CD4-positive, alpha-beta T cell treated with Interleukin-6 at 100 ng/mL for 8 hours (primary cell): ENCODE data around the gene SPATA31E1.
"Not testable (repeated sequence)": the region's sequence is repeated elsewhere in the genome, so short reads cannot be mapped to it uniquely, and the experiment has no call there.

Experiments used
- DNase-seq: peaks from one replicate; pipeline ENCODE4 v3.0.0-alpha.2; 2020; ENCODE audit warnings: mixed read lengths, low spot score

Gene SPATA31E1

GRCh38 chr9:87882627-87883026 lies at the start of gene SPATA31E1:
SPATA31E1 (plus strand) TSS chr9:87882877; CDS start chr9:87882892, 15 bp downstream.
- no peak for DNase-seq

- DNase-seq = no peak
These were observed 48.3 kb upstream of the SPATA31E1 start for GRCh38 chr9:87834357-87834756.

GRCh38 chr9:87836536-87836935 lies 46.1 kb upstream of the SPATA31E1 start:
- DNase-seq = no peak

- DNase-seq = no peak
These were observed 45.5 kb upstream of the SPATA31E1 start for GRCh38 chr9:87836951-87837705.

- no peak for DNase-seq
These were observed 42.5 kb upstream of the SPATA31E1 start for GRCh38 chr9:87840134-87840533.

- DNase-seq = no peak
These were observed 39.6 kb upstream of the SPATA31E1 start for GRCh38 chr9:87842878-87843585.

GRCh38 chr9:87844506-87844905 lies 38.2 kb upstream of the SPATA31E1 start:
- no peak for DNase-seq

GRCh38 chr9:87847817-87848216 lies 34.9 kb upstream of the SPATA31E1 start:
- not testable (repeated sequence) for DNase-seq

- no peak for DNase-seq
These were observed 33.4 kb upstream of the SPATA31E1 start for GRCh38 chr9:87849144-87849758.

- DNase-seq = no peak
These were observed 32.3 kb upstream of the SPATA31E1 start for GRCh38 chr9:87850391-87850790.

GRCh38 chr9:87851186-87851585 lies 31.5 kb upstream of the SPATA31E1 start:
- not testable (repeated sequence) for DNase-seq

- DNase-seq = no peak
These were observed 29.4 kb upstream of the SPATA31E1 start for GRCh38 chr9:87853302-87853701.

GRCh38 chr9:87853876-87854579 lies 28.6 kb upstream of the SPATA31E1 start:
- no peak for DNase-seq

GRCh38 chr9:87854580-87854955 lies 28.1 kb upstream of the SPATA31E1 start:
- DNase-seq = no peak

GRCh38 chr9:87855061-87855460 lies 27.6 kb upstream of the SPATA31E1 start:
- no peak for DNase-seq

GRCh38 chr9:87857141-87857947 lies 25.3 kb upstream of the SPATA31E1 start:
- DNase-seq = no peak

- DNase-seq = no peak
These were observed 24.7 kb upstream of the SPATA31E1 start for GRCh38 chr9:87857948-87858335.

- DNase-seq = no peak
These were observed 23.5 kb upstream of the SPATA31E1 start for GRCh38 chr9:87859137-87859536.

GRCh38 chr9:87859786-87860185 lies 22.9 kb upstream of the SPATA31E1 start:
- no peak for DNase-seq

GRCh38 chr9:87861332-87861731 lies 21.3 kb upstream of the SPATA31E1 start:
- DNase-seq = no peak

GRCh38 chr9:87862536-87863268 lies 20.0 kb upstream of the SPATA31E1 start:
- no peak for DNase-seq
